Heart left ventricle (tissue), 13 donors: ENCODE measurements around the gene FCGR3B.
"Not testable (repeated sequence)": the region's sequence is repeated elsewhere in the genome, so short reads cannot be mapped to it uniquely, and the experiment has no call there.

ENCODE experiments used
- POLR2A ChIP-seq, 2 donors: fragments of 450-650 bp; IDR thresholded peaks; one replicate each; pipeline ENCODE4 v1.6.1; 2017; ENCODE audit warnings: antibody characterized with exemption in 2 of 2, mild to moderate bottlenecking in 2 of 2, moderate library complexity in 2 of 2
- TF ChIP-seq, protein P1 (sequence below), 12 donors: fragments of 200-600 bp; sonication (generic) in 4 of 12; IDR thresholded peaks; one replicate each; pipeline versions ENCODE4 v1.5.0 to v1.8.0; 2018 to 2022; ENCODE audit warnings: antibody characterized with exemption in 12 of 12, mild to moderate bottlenecking in 5 of 12
- donor health status: ischemic (EF 13 %, LVEDD 7.1; RV severe dilation, severe dysfunction).
- donor health status: DM: no; HTN: yes; CAD: no.
- donor health status: DM: no; HTN: no; CAD: no.
- donor health status: ischemic (EF 25% LVEDD 6.9; RV normal size, moderate dysfunction).
- donor health status: ischemic (EF 25% LVEDD 5.7; RV mildly dilated, moderate dysfunction).
- donor health status: ischemic (EF 35%, LVEDD 5.7; RV mildly dilated, moderate dysfunction).
- donor health status: nonischemic (EF 11% LVEDD 7.7; RV severe dilation, severe dysfunction).
- donor health status: DM: yes; HTN: yes; CAD: no.
- donor health status: PGD.
- donor health status: ischemic (EF 29% LVEDD 5.4; RV normal size, mild dysfunction).
- donor health status: nonischemic (EF 23%, LVEDD 6.1; RV moderate dilation, normal function).

- TF ChIP-seq, protein P1, sequence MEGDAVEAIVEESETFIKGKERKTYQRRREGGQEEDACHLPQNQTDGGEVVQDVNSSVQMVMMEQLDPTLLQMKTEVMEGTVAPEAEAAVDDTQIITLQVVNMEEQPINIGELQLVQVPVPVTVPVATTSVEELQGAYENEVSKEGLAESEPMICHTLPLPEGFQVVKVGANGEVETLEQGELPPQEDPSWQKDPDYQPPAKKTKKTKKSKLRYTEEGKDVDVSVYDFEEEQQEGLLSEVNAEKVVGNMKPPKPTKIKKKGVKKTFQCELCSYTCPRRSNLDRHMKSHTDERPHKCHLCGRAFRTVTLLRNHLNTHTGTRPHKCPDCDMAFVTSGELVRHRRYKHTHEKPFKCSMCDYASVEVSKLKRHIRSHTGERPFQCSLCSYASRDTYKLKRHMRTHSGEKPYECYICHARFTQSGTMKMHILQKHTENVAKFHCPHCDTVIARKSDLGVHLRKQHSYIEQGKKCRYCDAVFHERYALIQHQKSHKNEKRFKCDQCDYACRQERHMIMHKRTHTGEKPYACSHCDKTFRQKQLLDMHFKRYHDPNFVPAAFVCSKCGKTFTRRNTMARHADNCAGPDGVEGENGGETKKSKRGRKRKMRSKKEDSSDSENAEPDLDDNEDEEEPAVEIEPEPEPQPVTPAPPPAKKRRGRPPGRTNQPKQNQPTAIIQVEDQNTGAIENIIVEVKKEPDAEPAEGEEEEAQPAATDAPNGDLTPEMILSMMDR (IDR thresholded peaks at IDR 0.05), result not testable (repeated sequence)
- TF ChIP-seq POLR2A (IDR thresholded peaks at IDR 0.05), result not testable (repeated sequence)
Observed at GRCh38 chr1:161612322-161613141, 18.4 kb downstream of the FCGR3B start.
